Endothelial cell of umbilical vein (primary cell): Measurements from ENCODE around the gene CDC5L.

ENCODE experiments used
- EZH2 ChIP-seq: IDR thresholded peaks from 2 replicates; pipeline ENCODE4 v1.6.1; 2012; ENCODE audit warnings: borderline replicate concordance, low read depth, mild to moderate bottlenecking, moderate library complexity, low read length, inconsistent platforms; ENCODE audit not compliant: severe bottlenecking
- POLR2AphosphoS5 ChIP-seq: IDR thresholded peaks from 2 replicates; pipeline ENCODE4 v1.6.1; 2012; ENCODE audit warnings: low read depth, mild to moderate bottlenecking, control low read depth, low read length, moderate library complexity; ENCODE audit not compliant: insufficient read depth
- TF ChIP-seq, protein P1 (sequence below), 2 donors: IDR thresholded peaks; 1 replicate in 1 of 2; 2 replicates in 1 of 2; pipeline ENCODE4 v1.5.1; 2011; ENCODE audit warnings: low read length in 2 of 2, mild to moderate bottlenecking in 2 of 2, moderate library complexity in 2 of 2, control low read depth in 1 of 2, inconsistent platforms in 1 of 2, low read depth in 1 of 2; ENCODE audit not compliant: insufficient read depth in 1 of 2; ENCODE audit errors: extremely low read depth in 1 of 2

DNA sequence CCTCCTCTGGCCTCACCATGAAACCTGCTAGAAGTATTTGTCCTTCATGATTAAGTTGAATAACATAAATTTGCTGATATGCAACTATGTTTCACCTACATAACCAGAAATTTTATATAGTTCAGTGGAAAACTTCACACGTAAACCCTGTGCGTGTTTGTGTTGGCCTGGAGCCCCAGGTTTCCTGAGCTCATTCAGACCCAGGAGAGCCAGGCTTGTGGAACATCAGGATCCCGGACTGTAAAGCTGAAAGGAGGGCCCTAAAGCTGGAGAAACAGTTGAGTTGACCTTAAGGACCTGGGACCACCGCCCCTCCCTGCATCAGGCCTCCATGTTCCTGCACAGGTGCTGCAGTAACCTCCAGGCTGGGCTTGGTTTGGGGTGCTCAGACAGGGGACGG, 48.2 kb upstream of the CDC5L start:
- TF ChIP-seq, protein P1, sequence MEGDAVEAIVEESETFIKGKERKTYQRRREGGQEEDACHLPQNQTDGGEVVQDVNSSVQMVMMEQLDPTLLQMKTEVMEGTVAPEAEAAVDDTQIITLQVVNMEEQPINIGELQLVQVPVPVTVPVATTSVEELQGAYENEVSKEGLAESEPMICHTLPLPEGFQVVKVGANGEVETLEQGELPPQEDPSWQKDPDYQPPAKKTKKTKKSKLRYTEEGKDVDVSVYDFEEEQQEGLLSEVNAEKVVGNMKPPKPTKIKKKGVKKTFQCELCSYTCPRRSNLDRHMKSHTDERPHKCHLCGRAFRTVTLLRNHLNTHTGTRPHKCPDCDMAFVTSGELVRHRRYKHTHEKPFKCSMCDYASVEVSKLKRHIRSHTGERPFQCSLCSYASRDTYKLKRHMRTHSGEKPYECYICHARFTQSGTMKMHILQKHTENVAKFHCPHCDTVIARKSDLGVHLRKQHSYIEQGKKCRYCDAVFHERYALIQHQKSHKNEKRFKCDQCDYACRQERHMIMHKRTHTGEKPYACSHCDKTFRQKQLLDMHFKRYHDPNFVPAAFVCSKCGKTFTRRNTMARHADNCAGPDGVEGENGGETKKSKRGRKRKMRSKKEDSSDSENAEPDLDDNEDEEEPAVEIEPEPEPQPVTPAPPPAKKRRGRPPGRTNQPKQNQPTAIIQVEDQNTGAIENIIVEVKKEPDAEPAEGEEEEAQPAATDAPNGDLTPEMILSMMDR (IDR thresholded peaks at IDR 0.05; ENCODE audit: extremely low read depth in 1 of 2, insufficient read depth in 1 of 2, low read depth in 1 of 2, low read length in 2 of 2) = no peak
- TF ChIP-seq EZH2 (no peak), POLR2AphosphoS5 (no peak)
